MM.1S (cell line): ENCODE data around the gene NAALADL2.

Experiments used
- CTCF ChIP-seq: fragments of 300-600 bp; sonication (generic); IDR thresholded peaks from 2 replicates; pipeline ENCODE4 v1.5.1; 2016; ENCODE audit warnings: antibody characterized with exemption, low read length, mixed read lengths
- EZH2 ChIP-seq: fragments of 300-600 bp; sonication (generic); optimal IDR thresholded peaks from 2 replicates; pipeline ENCODE3; 2017; ENCODE audit warnings: low read depth, mild to moderate bottlenecking, antibody characterized with exemption, low read length, mixed read lengths
- EZH2phosphoT487 ChIP-seq: fragments of 300-600 bp; sonication (generic); IDR thresholded peaks from 2 replicates; pipeline ENCODE4 v1.6.1; 2018; ENCODE audit warnings: antibody characterized with exemption, low read length

- TF ChIP-seq CTCF = no peak
- no peak for TF ChIP-seq EZH2
- TF ChIP-seq EZH2phosphoT487 = no peak
These were observed 747.6 kb downstream of the NAALADL2 start for GRCh38 chr3:175606650-175607318.
